ENCODE results near the gene MTUS2.

MTUS2 gene

DNA sequence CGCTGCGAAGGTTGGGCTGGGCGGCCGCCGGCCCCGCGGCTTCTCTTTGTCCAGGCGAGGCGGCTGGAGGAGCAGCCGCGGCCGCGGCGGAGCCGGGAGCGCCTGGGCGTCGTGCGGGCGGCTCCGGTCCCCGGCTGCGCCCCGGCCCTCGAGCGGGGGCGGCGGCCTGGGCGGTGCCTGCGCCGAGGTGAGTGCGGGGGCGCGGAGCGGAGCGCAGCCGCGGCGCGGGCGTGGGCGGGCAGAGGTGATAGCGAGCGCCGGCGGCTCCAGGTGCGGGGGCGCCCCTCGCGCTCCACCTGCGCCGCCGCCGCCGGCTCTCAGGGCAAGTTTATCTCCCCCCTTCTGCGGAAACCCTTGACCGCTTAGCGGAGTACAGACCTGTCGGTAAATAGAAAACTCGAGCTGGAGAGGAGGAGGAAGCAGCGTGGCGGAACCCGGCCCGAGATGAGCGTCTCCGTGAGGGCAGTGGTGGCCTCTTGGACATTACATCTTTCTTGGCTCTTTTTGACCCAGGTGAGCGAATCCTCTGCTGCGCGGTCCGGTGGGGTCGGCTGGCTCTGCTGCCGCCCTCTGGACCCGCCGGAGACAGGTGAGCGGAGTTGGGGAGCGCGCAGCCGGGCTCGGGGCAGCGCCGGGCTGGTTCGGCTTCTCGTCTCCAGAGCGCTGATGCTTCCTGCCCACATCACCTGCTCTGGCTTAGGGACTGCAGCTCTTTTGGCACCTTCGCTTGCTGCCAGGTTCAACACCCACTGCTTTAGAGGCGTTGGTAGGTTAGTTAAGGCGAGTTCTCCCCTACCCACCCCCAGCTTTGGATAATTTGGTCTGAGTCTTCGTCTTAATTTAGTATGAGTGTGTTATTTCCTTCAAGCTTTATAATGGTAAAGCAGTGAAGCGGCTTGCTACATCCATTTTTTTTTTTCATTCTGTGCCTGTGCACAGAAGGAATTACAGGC lies at the start of gene MTUS2:
MTUS2 (plus strand) TSS at position 241 of the 953 bp plus-strand sequence.
- Histone ChIP-seq H3K4me1 (peaks cover 0 to 16% (median 8%) of the 10 kb centered on the region in 4 donors), H3K4me3 (peak within 1 kb of the TSS; percentile 43 to 52), H3K36me3 (no peaks in the 10 kb centered on the region), H3K9me3 (no peaks in the 10 kb centered on the region), H3K27me3 (peaks cover 0 to 37% of the 10 kb centered on the region in 2 donors), H3K27ac (no peak within 1 kb of the TSS)
- TF ChIP-seq, protein P1, sequence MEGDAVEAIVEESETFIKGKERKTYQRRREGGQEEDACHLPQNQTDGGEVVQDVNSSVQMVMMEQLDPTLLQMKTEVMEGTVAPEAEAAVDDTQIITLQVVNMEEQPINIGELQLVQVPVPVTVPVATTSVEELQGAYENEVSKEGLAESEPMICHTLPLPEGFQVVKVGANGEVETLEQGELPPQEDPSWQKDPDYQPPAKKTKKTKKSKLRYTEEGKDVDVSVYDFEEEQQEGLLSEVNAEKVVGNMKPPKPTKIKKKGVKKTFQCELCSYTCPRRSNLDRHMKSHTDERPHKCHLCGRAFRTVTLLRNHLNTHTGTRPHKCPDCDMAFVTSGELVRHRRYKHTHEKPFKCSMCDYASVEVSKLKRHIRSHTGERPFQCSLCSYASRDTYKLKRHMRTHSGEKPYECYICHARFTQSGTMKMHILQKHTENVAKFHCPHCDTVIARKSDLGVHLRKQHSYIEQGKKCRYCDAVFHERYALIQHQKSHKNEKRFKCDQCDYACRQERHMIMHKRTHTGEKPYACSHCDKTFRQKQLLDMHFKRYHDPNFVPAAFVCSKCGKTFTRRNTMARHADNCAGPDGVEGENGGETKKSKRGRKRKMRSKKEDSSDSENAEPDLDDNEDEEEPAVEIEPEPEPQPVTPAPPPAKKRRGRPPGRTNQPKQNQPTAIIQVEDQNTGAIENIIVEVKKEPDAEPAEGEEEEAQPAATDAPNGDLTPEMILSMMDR (IDR thresholded peaks at IDR 0.05) = no peak
- intact Hi-C loops (cut with DNase I; ENCODE audit: low total_unique reads) = no loop called here
- no peak for DNase-seq

DNA sequence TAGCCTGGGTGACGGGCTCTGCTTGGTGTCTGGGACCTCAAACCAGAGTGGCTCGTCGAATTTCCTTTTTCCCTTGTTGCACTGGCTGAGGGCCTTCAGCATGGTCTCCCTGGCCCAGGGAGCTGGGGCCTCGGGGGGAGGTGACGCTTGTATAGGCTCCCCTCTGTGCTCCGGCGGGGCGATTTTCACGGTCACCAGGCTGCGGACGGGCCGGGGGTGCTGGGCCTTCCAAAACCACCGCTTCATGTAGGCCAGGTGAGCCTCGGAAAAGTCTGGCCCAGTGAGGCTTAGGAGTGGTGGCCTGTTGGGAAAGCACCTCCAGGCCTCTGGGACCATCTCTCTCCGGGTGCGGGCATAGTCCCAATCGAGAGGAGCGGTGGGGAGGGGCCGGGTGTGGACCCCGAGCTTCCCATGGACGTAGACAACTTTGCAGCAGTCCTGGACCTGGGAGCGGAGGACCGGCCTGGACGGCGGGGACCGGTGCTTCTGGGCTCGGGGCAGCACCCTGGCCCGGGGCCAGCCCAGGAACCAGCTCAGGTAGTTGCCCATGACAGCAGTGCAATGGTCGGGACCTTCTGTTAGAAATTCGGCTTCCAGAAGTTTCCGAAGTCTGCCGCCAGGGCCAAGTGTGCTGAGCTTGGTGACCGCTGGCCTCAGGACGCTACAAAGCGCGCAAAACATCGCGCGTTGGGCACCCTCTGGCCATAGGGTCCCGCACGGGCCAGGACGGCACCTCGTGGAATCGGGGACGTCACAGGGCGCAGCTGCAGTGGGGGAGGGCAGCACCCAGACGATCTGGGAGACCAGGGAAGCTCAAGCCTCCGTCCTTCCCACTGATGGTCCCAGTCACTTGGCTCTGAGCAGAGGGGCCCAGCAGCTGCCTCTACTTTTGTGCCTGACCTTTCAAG lies 41.6 kb upstream of the MTUS2 start:
- Histone ChIP-seq H3K4me3 (no peak overlapping the region), H3K36me3 (no peaks in the 10 kb centered on the region), H3K4me1 (no peaks in the 10 kb centered on the region), H3K27ac (no peak overlapping the region), H3K9me3 (no peaks in the 10 kb centered on the region), H3K27me3 (no peaks in the 10 kb centered on the region)
- intact Hi-C loops (cut with DNase I; ENCODE audit: low total_unique reads) = no loop called here
- no peak for DNase-seq
- TF ChIP-seq, protein P1 (IDR thresholded peaks at IDR 0.05) = no peak

DNA sequence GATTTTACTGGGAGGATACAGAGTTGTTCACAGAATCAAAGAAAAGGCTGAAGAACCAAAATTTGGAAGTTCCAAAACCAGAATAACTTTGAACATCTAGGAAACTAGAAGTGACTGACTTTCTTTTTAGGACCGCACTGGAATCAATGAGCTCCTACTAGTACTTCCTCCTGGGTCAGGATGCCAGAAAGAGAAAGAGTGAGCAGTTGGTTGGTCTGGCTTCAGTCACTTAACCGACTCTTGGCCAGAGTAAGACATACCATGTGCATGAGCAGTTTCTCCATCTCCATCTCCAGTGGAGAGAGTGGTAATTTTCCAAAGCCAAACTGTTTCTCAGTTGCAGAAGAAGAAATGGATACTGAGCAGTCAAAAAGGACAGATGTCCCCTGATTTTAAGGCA lies 27.1 kb upstream of the MTUS2 start:
- intact Hi-C loops (cut with DNase I; ENCODE audit: low total_unique reads) = loop anchor here (10.0 kb wide), 1 partner anchor 118 kb away; no protein-coding TSS in a partner anchor
- H3K27ac ChIP-seq = no peak overlapping the region
- no peaks in the 10 kb centered on the region for H3K4me1 ChIP-seq
- H3K9me3 ChIP-seq = no peaks in the 10 kb centered on the region
- no peak for DNase-seq
- no peak overlapping the region for H3K4me3 ChIP-seq
- TF ChIP-seq, protein P1 (IDR thresholded peaks at IDR 0.05) = no peak
- H3K27me3 ChIP-seq = peaks cover 0 to 8% of the 10 kb centered on the region in 2 donors
- no peaks in the 10 kb centered on the region for H3K36me3 ChIP-seq

DNA sequence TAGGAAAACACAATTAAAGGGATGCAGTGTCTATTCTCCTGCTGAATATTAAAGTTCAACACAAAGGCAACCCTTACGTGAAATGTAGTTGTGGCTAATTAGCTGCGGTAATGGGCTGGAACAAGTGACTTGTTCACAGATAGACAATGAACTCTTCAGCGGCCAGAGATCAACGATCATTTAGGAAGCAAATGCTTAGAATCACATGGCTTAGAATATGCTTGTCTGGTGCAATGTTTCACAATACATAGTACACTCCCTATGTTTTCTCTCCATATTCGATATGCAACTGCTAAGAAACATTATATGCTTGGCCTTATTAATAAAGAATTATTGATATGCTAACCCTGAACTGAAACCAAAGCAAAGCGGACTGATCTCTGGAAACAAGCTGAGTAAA lies 25.7 kb upstream of the MTUS2 start:
- no peaks in the 10 kb centered on the region for H3K4me1 ChIP-seq
- TF ChIP-seq, protein P1 (IDR thresholded peaks at IDR 0.05) = no peak
- no peak overlapping the region for H3K4me3 ChIP-seq
- H3K27ac ChIP-seq = no peak overlapping the region
- no peaks in the 10 kb centered on the region for H3K9me3 ChIP-seq
- no peaks in the 10 kb centered on the region for H3K27me3 ChIP-seq
- no peaks in the 10 kb centered on the region for H3K36me3 ChIP-seq
- DNase-seq = no peak
- intact Hi-C loops (cut with DNase I; ENCODE audit: low total_unique reads) = loop anchor here (10.0 kb wide), 1 partner anchor 120 kb away; no protein-coding TSS in a partner anchor

DNA sequence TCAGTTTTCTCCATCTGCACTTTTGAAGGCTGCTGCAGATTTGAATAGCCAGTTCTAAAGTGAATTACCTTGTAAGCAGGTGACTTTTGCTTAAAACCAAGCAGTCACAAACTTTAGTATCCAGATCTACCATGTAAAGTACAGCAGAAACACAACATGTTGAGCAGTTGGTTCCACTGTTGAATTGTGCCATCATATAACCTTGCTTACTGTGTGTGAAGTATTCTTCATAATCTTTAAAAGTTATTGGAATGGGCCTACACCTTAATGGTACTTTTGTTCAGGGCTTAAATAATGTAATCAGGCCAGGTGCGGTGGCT lies 23.2 kb upstream of the MTUS2 start:
- intact Hi-C loops (cut with DNase I; ENCODE audit: low total_unique reads) = loop anchor here (10.0 kb wide), 1 partner anchor 122 kb away; no protein-coding TSS in a partner anchor

More for the DNA sequence above, 23.2 kb upstream of the MTUS2 start:
- no peak overlapping the region for H3K27ac ChIP-seq
- peaks cover 0 to 3% of the 10 kb centered on the region in 2 donors for H3K27me3 ChIP-seq
- DNase-seq = no peak
- H3K4me1 ChIP-seq = no peaks in the 10 kb centered on the region
- H3K36me3 ChIP-seq = no peaks in the 10 kb centered on the region
- TF ChIP-seq, protein P1 (IDR thresholded peaks at IDR 0.05) = no peak
- H3K9me3 ChIP-seq = no peaks in the 10 kb centered on the region
- no peak overlapping the region for H3K4me3 ChIP-seq

All from tibial artery (tissue), 4 donors.